HS-27A (cell line): ENCODE measurements around the gene GRIP1.
"Not testable (repeated sequence)": the region's sequence is repeated elsewhere in the genome, so short reads cannot be mapped to it uniquely, and the experiment has no call there.

Experiments
- DNase-seq: peaks from one replicate; pipeline ENCODE4 v3.0.0-alpha.2; 2012; ENCODE audit warnings: low read depth, missing footprints

The GRIP1 gene

DNA sequence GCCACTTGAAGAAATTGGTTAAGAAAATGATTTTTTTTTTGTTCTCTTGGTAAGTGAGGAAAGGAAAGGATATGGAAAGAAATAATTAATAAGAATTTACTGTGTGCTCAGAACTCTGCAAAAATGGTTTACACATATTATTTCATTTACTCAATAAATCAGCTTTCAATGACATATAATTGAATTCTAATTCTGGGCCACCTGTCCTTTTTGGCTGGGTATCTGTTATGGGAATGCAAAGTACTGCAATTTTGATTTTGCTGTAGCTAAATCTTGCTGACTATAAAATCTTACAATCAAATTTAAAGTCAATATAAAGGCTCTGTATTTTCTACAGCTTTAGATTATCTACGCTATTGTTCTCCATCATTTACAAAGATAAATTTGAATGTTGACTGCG, 147.1 kb downstream of the GRIP1 start:
- no peak for DNase-seq

- no peak for DNase-seq
Observed at GRCh38 chr12:66529934-66530333, 148.9 kb downstream of the GRIP1 start.

DNA sequence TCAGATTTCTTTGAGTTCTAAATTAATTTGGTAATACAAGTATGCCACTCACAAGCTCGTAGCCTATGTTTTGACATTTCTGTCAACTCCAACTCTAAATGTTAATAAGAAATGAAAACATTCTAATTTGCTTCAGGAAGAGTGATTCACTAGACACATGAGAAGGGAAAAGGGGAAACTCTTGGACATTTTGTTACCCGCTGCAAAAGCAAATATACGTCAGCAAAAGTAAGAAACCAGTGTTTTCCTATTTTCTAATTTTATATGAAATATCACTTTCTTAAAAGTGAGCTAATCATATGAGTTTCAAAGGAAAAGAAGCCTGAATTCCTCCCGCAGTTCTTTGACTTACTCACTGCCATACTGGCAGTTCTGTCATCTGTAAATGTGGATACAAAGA, 162.3 kb downstream of the GRIP1 start:
- no peak for DNase-seq

DNA sequence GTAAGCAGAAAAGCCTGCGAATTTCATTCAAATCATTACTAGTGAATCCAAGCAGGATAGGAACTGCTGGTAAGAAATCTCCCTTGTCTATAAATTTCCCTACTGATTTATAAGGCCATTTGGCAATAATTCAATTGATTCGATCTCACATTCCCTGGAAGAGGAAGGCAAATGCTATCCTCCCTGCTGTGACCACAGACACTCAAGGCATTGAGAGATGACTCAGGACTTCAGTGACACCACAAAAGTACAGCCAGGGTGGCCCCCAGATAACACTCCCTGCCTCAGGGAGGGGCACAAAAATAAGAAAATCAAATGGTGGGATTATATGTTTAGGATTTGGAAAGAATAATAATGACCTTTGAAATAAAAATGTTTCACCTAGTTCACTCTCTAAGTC, 162.7 kb downstream of the GRIP1 start:
- DNase-seq: no peak

DNA sequence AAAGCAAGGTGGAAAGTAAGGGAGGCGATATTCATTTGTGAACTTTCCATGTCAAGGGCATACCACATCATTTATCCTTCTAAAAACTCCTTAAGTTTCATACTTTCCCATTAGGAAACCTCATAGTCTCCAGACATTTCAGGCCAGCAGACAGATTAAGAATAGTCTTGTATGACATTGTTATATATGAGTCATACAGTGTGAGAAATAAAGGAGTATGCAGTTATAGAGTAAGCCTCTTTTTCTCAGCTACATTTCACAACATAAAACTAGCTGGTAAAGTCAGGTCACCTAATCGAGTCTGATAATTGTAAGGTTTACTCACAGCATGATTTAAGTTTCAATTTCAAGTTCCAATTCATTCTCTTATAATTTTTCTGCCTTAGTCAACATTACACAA, 164.3 kb downstream of the GRIP1 start:
- no peak for DNase-seq

DNA sequence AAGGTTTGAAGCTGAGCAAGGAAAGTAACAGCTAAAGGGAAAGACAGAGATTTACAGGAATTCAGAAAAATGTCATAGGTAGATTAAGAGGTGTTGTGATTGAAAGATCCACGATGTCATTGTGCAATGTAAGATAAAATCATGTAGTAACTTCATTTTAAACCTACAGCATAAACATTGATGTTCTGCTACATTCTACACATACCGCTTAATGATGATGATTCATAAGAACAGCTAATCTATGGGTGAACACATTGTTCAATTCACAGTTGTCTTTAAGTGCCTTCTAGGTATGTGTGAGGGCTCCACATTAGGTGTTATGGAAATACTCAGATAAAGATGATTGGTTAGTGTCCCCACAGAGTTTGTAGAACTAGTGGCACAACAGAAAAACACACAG, 170.9 kb downstream of the GRIP1 start:
- no peak for DNase-seq

DNA sequence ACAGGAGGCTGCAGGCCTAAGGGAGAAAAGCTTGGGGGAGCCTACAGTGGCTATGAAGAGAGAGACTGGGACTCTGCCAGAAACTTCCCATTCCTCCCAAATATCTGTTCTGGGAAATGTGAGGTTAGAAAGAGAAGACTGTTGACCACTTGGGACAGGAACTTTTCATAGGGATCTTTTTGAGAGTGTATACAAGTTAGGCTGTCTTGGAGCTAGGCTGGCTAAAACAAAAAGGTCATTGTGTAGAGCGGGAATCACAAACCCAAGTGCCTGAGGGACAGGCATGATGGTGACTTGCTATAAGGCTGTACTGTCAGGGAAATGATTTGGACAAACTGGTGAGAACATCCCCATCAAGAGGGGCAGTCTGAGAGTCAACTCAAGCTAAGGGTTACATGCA, 175.1 kb downstream of the GRIP1 start:
- DNase-seq: no peak

- no peak for DNase-seq
Observed at GRCh38 chr12:66502911-66503310, 176.0 kb downstream of the GRIP1 start.

GRCh38 chr12:66500841-66501240, 178.0 kb downstream of the GRIP1 start:
- no peak for DNase-seq

GRCh38 chr12:66500091-66500490, 178.8 kb downstream of the GRIP1 start:
- no peak for DNase-seq

DNA sequence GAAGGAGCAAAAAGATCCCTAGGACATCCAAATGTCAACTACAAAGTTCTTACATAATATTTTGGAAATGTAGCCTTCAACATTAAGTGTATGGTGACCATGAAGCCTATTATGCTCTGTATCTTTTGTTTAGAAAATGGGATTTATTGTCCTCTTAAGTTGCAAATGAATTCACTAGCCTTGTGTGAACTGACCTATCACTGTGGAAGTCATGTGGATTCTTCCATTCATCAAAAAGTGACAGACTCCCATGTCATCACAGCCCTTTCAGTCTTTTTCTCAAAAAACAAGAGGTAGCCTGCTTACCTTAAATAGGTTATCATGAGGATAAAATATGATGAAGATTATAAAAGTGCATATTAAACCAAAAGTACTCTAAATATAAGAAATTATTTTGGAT, 179.9 kb downstream of the GRIP1 start:
- no peak for DNase-seq

DNA sequence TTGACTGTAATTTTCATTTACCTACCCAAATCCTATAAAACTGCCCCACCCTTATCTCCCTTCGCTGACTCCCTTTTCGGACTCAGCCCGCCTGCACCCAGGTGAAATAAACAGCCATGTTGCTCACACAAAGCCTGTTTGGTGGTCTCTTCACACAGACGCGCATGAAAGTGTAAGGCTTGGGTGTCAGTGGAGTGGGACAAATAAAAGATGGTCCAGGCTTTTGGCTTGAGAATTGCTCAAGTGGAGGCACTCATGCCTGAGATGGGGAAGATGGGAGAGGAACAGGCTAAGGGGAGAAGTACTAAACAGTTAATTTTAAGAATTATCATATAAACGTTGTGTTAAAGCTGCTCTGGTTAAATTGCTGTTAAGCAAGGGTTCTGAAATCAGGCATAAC, 180.8 kb downstream of the GRIP1 start:
- not testable (repeated sequence) for DNase-seq

DNA sequence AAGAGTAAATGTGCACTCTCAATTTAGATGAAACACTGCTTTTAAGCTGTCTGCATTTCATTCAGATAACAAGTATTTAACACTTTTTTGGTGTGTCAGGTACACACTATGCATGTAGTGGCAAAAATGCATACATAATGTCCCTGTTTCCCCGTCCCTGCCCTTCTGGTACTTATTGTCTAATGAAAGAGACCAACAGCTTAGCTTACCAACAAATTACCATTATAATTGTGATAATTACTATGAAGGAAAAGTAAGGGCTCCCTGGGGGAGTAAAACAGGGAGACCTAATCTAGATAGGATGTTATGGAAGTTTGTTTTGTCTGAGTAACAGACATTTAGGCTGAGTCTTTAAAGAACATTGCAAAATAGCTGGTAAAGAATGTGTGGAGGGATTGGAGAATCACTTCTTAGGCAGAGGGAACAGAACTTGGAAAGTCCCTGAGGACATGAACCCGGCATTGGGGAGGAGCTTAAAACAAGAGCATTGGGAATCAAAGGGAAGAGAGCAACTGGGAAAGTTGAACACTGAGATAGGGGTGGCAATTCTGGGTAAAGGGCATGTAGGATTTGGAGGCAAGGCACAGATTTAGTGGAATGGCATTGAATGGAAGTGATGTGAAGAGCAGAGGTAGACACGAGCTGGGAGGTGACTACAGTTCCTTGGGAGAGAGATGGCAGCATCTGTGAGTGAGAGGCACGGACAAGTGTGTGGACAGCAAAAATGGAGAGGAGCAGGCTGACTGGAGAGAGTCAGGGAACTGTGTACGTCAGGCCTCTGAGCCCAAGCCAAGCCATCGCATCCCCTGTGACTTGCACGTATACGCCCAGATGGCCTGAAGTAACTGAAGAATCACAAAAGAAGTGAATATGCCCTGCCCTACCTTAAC, 181.6 kb downstream of the GRIP1 start:
- DNase-seq: no peak

GRCh38 chr12:66496595-66496994, 182.3 kb downstream of the GRIP1 start:
- DNase-seq: no peak

- DNase-seq: no peak
Observed at GRCh38 chr12:66495709-66496108, 183.2 kb downstream of the GRIP1 start.

- DNase-seq: no peak
Observed at GRCh38 chr12:66493819-66494218, 185.1 kb downstream of the GRIP1 start.

GRCh38 chr12:66491853-66492252, 187.0 kb downstream of the GRIP1 start:
- no peak for DNase-seq

- DNase-seq: no peak
Observed at GRCh38 chr12:66482351-66483203, 196.3 kb downstream of the GRIP1 start.

DNA sequence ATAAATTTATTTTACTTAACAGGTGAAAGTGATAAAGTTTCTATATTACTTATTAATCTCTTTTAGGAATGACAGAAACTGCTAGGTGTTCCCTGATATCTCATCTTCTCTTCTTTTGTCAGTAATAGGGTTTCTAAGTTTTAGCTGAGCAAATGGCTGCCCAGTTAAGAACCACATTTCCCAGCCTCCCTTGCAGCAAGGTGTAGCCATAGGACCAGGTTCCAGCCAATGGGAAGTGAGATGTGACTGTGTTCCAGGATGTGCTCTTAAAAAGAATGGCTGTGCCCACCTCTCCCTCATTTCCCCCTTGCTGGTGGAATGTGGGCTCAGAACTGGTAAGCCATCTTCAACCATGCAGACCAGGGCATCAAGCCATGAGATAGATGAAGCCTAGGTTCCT, 210.9 kb downstream of the GRIP1 start:
- DNase-seq: no peak

GRCh38 chr12:66461331-66461730, 217.5 kb downstream of the GRIP1 start:
- no peak for DNase-seq

GRCh38 chr12:66459944-66460482, 218.9 kb downstream of the GRIP1 start:
- no peak for DNase-seq

DNA sequence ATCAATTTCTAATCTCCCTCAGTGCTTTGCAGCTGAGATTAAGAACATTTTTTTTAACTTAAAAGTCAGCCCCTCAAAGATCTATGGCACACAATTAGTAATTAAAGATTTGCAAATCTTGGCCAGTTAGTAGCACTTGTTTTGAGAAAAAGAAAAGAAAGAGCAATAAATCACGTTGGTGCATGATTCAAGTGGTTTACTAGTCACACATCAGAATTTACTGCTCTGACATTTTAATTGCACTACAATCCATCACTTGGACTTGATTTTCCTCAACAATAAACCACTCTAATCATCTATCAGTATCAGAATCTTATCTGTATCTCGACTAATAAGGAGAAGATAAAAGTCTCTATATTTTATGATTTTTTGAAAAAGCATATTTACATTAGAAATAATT, 222.3 kb downstream of the GRIP1 start:
- DNase-seq: no peak

GRCh38 chr12:66453844-66454243, 225.0 kb downstream of the GRIP1 start:
- DNase-seq: no peak
